IPS-NIHi11 (cell line): Measurements from ENCODE around the gene GNAZ.
A peak's percentile ranks its signal among the peaks of the same experiment; 100 is the strongest.

Source experiments
- DNase-seq: peaks from one replicate; pipeline ENCODE4 v3.0.0; 2012; ENCODE audit warnings: mixed read lengths, low spot score

The GNAZ gene

GRCh38 chr22:23119494-23120414 lies 49.4 kb downstream of the GNAZ start:
- no peak for DNase-seq

- DNase-seq = no peak
Measured at GRCh38 chr22:23120415-23120899, 50.1 kb downstream of the GNAZ start.

GRCh38 chr22:23121000-23121421 lies 50.7 kb downstream of the GNAZ start:
- no peak for DNase-seq

GRCh38 chr22:23121424-23121823 lies 51.1 kb downstream of the GNAZ start:
- DNase-seq = no peak

GRCh38 chr22:23122216-23122957 lies 52.1 kb downstream of the GNAZ start:
- DNase-seq = no peak

GRCh38 chr22:23122992-23123803 lies 52.9 kb downstream of the GNAZ start:
- no peak for DNase-seq

- no peak for DNase-seq
Measured at GRCh38 chr22:23123804-23124254, 53.5 kb downstream of the GNAZ start.

GRCh38 chr22:23124611-23125511 lies 54.5 kb downstream of the GNAZ start:
- no peak for DNase-seq

GRCh38 chr22:23125512-23126103 lies 55.3 kb downstream of the GNAZ start:
- no peak for DNase-seq

GRCh38 chr22:23126165-23127054 lies 56.1 kb downstream of the GNAZ start:
- DNase-seq = no peak

GRCh38 chr22:23127055-23127756 lies 56.9 kb downstream of the GNAZ start:
- no peak for DNase-seq

GRCh38 chr22:23127788-23128187 lies 57.5 kb downstream of the GNAZ start:
- no peak for DNase-seq

- peak; percentile 93 for DNase-seq
Measured at GRCh38 chr22:23128269-23129108, 58.2 kb downstream of the GNAZ start.

- DNase-seq = no peak
Measured at GRCh38 chr22:23129149-23129548, 58.8 kb downstream of the GNAZ start.

GRCh38 chr22:23130697-23131096 lies 60.4 kb downstream of the GNAZ start:
- DNase-seq = no peak

- DNase-seq = no peak
Measured at GRCh38 chr22:23131931-23132330, 61.6 kb downstream of the GNAZ start.

- no peak for DNase-seq
Measured at GRCh38 chr22:23132376-23133091, 62.2 kb downstream of the GNAZ start.
